Fibroblast of pulmonary artery (primary cell): ENCODE data around the gene ATP5PD.

Source experiments
- DNase-seq: peaks from one replicate; pipeline ENCODE4 v3.0.0-alpha.2; 2010; ENCODE audit warnings: low read depth
- H3K4me3 ChIP-seq: replicated peaks from 2 replicates; pipeline ENCODE4 v1.5.1; 2011; ENCODE audit warnings: low read depth, mild to moderate bottlenecking, control low read depth, low read length, moderate library complexity
- CTCF ChIP-seq: IDR thresholded peaks from 2 replicates; pipeline ENCODE4 v1.5.1; 2011; ENCODE audit warnings: mild to moderate bottlenecking, control low read depth, low read length, inconsistent platforms; ENCODE audit errors: missing control alignments

Gene ATP5PD

GRCh38 chr17:75081611-75082540, 35.1 kb upstream of the ATP5PD start:
- H3K4me3 ChIP-seq, result no peak overlapping the region
- TF ChIP-seq CTCF, result no peak
- no peak for DNase-seq

GRCh38 chr17:75079023-75079373, 32.2 kb upstream of the ATP5PD start:
- no peak for DNase-seq
- H3K4me3 ChIP-seq, result no peak overlapping the region
- no peak for TF ChIP-seq CTCF

GRCh38 chr17:75078284-75079022, 31.7 kb upstream of the ATP5PD start:
- DNase-seq, result peak; percentile 55
- H3K4me3 ChIP-seq, result no peak overlapping the region
- TF ChIP-seq CTCF, result no peak

- H3K4me3 ChIP-seq, result peak overlapping the region; percentile 12
- DNase-seq, result no peak
- TF ChIP-seq CTCF, result no peak
Measured at GRCh38 chr17:75077496-75078283, 30.9 kb upstream of the ATP5PD start.

- H3K4me3 ChIP-seq, result peak overlapping the region; percentile 12
- DNase-seq, result no peak
- no peak for TF ChIP-seq CTCF
Measured at GRCh38 chr17:75077072-75077495, 30.3 kb upstream of the ATP5PD start.

GRCh38 chr17:75075597-75076336, 29.0 kb upstream of the ATP5PD start:
- no peak overlapping the region for H3K4me3 ChIP-seq
- no peak for TF ChIP-seq CTCF

More at GRCh38 chr17:75075597-75076336, 29.0 kb upstream of the ATP5PD start:
- no peak for DNase-seq
